HCT116 (cell line): ENCODE measurements around the gene DHRS11. TPM values are rescaled to one million over a fixed set of nuclear protein-coding genes. Genes with fewer than 3 reads are reported as not detected.

ENCODE experiments used
- ATAC-seq: fragments of 200-7000 bp; cut with Tn5 transposase; 2 replicates; pipeline ENCODE4 v1.9.1; 2020; ENCODE audit warnings: mild to moderate bottlenecking, moderate library complexity
- BruUV-seq: library from RNA; stranded (reverse); fragments of 400-500 nt; replicated peaks from 2 replicates; lab custom pipeline; 2021; lab: Mats Ljungman, UMichigan
- CTCF ChIA-PET: fragments of 300-600 bp; sonication (Branson Sonifier 250); formaldehyde crosslinking; loops from one replicate; lab custom pipeline; 2021; ENCODE audit warnings: antibody characterized with exemption; lab: Charles Lee
- POLR2A ChIA-PET: fragments of 300-600, 350-600 bp; sonication (Branson Sonifier 250); formaldehyde crosslinking; loops from one replicate; lab custom pipeline; 2021; ENCODE audit warnings: antibody characterized with exemption; lab: Charles Lee
- RAD21 ChIA-PET, 2 experiments: fragments of 300-600 bp; sonication (Branson Sonifier 250); formaldehyde crosslinking; loops; one replicate each; lab custom pipeline; 2023; ENCODE audit warnings: low total read pairs in 2 of 2; ENCODE audit not compliant: uncharacterized antibody in 2 of 2, unreplicated experiment in 2 of 2, low non-redundant PET in 1 of 2; lab: Charles Lee
- DNase-seq: peaks from one replicate; pipeline ENCODE4 v3.0.0-alpha.2; 2010; ENCODE audit warnings: low read depth, low spot score
- H2AFZ ChIP-seq: fragments of 200-600 bp; shearing (Covaris generic), sonication (generic); 2 replicates; pipeline ENCODE4 v1.6.1; 2017; ENCODE audit warnings: low read depth, mixed run types, mixed read lengths, antibody characterized with exemption, low read length; ENCODE audit not compliant: poor library complexity, severe bottlenecking
- H3K27ac ChIP-seq: 2 replicates; pipeline ENCODE4 v1.5.1; 2012; ENCODE audit warnings: low read depth, low read length
- H3K27me3 ChIP-seq: fragments of 200-600 bp; sonication (generic); 2 replicates; pipeline ENCODE4 v1.6.1; 2016; ENCODE audit warnings: mixed run types, low read length, mixed read lengths; ENCODE audit not compliant: insufficient read depth
- H3K36me3 ChIP-seq, 2 experiments: fragments of 200-500 bp in 1 of 2; fragments of 200-600 bp in 1 of 2; sonication (Bioruptor generic) in 1 of 2; sonication (generic) in 1 of 2; 2 replicates each; pipeline versions ENCODE4 v1.5.1 to v1.6.1; 2014 to 2016; ENCODE audit warnings: low read length in 2 of 2, inconsistent platforms in 1 of 2, mixed read lengths in 1 of 2, mixed run types in 1 of 2; ENCODE audit not compliant: insufficient read depth in 2 of 2, control insufficient read depth in 1 of 2
- H3K4me1 ChIP-seq, 2 experiments: fragments of 200-600 bp in 1 of 2; sonication (generic) in 1 of 2; 2 replicates each; pipeline versions ENCODE4 v1.5.1 to v1.6.1; 2012 to 2017; ENCODE audit warnings: low read length in 2 of 2, inconsistent platforms in 1 of 2, mild to moderate bottlenecking in 1 of 2, mixed read lengths in 1 of 2, mixed run types in 1 of 2, moderate library complexity in 1 of 2; ENCODE audit not compliant: insufficient read depth in 2 of 2, control insufficient read depth in 1 of 2
- H3K4me2 ChIP-seq: fragments of 200-600 bp; sonication (generic); 2 replicates; pipeline ENCODE4 v1.6.1; 2017; ENCODE audit warnings: mixed run types, low read length, mixed read lengths
- H3K4me3 ChIP-seq, 2 experiments: fragments of 200-600 bp in 1 of 2; sonication (generic) in 1 of 2; replicated peaks in 1 of 2; 2 replicates each; pipeline ENCODE4 v1.5.1; 2011 to 2016; ENCODE audit warnings: low read length in 2 of 2, control low read depth in 1 of 2, low read depth in 1 of 2, mild to moderate bottlenecking in 1 of 2, mixed read lengths in 1 of 2, mixed run types in 1 of 2
- H3K79me2 ChIP-seq: fragments of 200-600 bp; sonication (generic); 2 replicates; pipeline ENCODE4 v1.6.1; 2017; ENCODE audit warnings: mild to moderate bottlenecking, mixed run types, low read length, moderate library complexity, mixed read lengths; ENCODE audit not compliant: insufficient read depth
- H3K9ac ChIP-seq: fragments of 200-600 bp; sonication (generic); 2 replicates; pipeline ENCODE4 v1.6.1; 2016; ENCODE audit warnings: low read length, mixed read lengths
- H3K9me2 ChIP-seq: fragments of 200-600 bp; sonication (generic), shearing (Covaris generic); 2 replicates; pipeline ENCODE4 v1.6.1; 2017; ENCODE audit warnings: mixed run types, mild to moderate bottlenecking, moderate library complexity; ENCODE audit not compliant: insufficient read depth
- H3K9me3 ChIP-seq, 2 experiments: fragments of 200-500 bp in 1 of 2; fragments of 200-600 bp in 1 of 2; sonication (Bioruptor generic) in 1 of 2; sonication (generic) in 1 of 2; 2 replicates each; pipeline ENCODE4 v1.6.1; 2014 to 2017; ENCODE audit warnings: low read length in 2 of 2, mixed read lengths in 2 of 2, inconsistent platforms in 1 of 2, low read depth in 1 of 2, mild to moderate bottlenecking in 1 of 2, mixed run types in 1 of 2, moderate library complexity in 1 of 2; ENCODE audit not compliant: control insufficient read depth in 1 of 2, insufficient read depth in 1 of 2
- H4K20me1 ChIP-seq: fragments of 200-600 bp; sonication (generic), shearing (Covaris generic); 2 replicates; pipeline ENCODE4 v1.6.1; 2017; ENCODE audit warnings: mixed run types, mild to moderate bottlenecking, moderate library complexity; ENCODE audit not compliant: insufficient read depth
- CEBPB ChIP-seq: IDR thresholded peaks from 2 replicates; pipeline ENCODE4 v1.6.1; 2012; ENCODE audit warnings: low read depth
- EGR1 ChIP-seq: IDR thresholded peaks from 2 replicates; pipeline ENCODE4 v1.6.1; 2012; ENCODE audit warnings: low read depth
- ELF1 ChIP-seq: IDR thresholded peaks from 2 replicates; pipeline ENCODE4 v1.6.1; 2012; ENCODE audit warnings: low read depth, borderline replicate concordance
- EZH2 ChIP-seq: fragments of 200-600 bp; sonication (generic); IDR thresholded peaks from 2 replicates; pipeline ENCODE4 v1.6.1; 2017; ENCODE audit warnings: antibody characterized with exemption, mixed run types
- EZH2phosphoT487 ChIP-seq: fragments of 200-600 bp; IDR thresholded peaks from 2 replicates; pipeline ENCODE4 v1.6.1; 2018; ENCODE audit warnings: antibody characterized with exemption, borderline replicate concordance
- FOSL1 ChIP-seq: IDR thresholded peaks from 2 replicates; pipeline ENCODE4 v1.6.1; 2012; ENCODE audit warnings: low read depth
- MAX ChIP-seq: IDR thresholded peaks from 2 replicates; pipeline ENCODE4 v1.6.1; 2012
- POLR2AphosphoS5 ChIP-seq: IDR thresholded peaks from 2 replicates; pipeline ENCODE4 v1.6.1; 2011; ENCODE audit warnings: mild to moderate bottlenecking, low read depth, low read length, moderate library complexity
- RAD21 ChIP-seq: IDR thresholded peaks from 2 replicates; pipeline ENCODE4 v1.6.1; 2012; ENCODE audit warnings: low read depth, mild to moderate bottlenecking
- SIN3A ChIP-seq: IDR thresholded peaks from 2 replicates; pipeline ENCODE4 v1.6.1; 2012; ENCODE audit warnings: low read depth
- SRF ChIP-seq: IDR thresholded peaks from 2 replicates; pipeline ENCODE4 v1.6.1; 2012; ENCODE audit warnings: low read depth
- YY1 ChIP-seq: IDR thresholded peaks from 2 replicates; pipeline ENCODE4 v1.6.1; 2011; ENCODE audit warnings: low read length, low read depth, moderate library complexity, mild to moderate bottlenecking; ENCODE audit not compliant: insufficient replicate concordance; ENCODE audit errors: extremely low read depth
- ZBTB33 ChIP-seq: IDR thresholded peaks from 2 replicates; pipeline ENCODE4 v1.6.1; 2011; ENCODE audit warnings: mild to moderate bottlenecking, low read length, moderate library complexity; ENCODE audit not compliant: insufficient replicate concordance; ENCODE audit errors: extremely low read depth
- ZFX ChIP-seq: fragments of 450-650 bp; IDR thresholded peaks from 2 replicates; pipeline ENCODE4 v1.6.1; 2017
- ZNF274 ChIP-seq: fragments of 200-500 bp; sonication (Bioruptor generic); IDR thresholded peaks from 2 replicates; pipeline ENCODE4 v1.6.1; 2014; ENCODE audit warnings: mild to moderate bottlenecking, low read depth, low read length, inconsistent platforms
- intact Hi-C: fragments of 100-400 bp; cut with micrococcal nuclease; formaldehyde crosslinking; loops from 2 replicates; pipeline ENCODE4 v1.10.0; 2022
- total RNA-seq: library from RNA; stranded (reverse); gene quantifications from one replicate; pipeline ENCODE4 v1.2.1, GENCODE V29; 2021; ENCODE audit not compliant: unreplicated experiment

The DHRS11 gene
- total RNA-seq, 1 experiment from 2014 or later: 21.5 TPM

DNA sequence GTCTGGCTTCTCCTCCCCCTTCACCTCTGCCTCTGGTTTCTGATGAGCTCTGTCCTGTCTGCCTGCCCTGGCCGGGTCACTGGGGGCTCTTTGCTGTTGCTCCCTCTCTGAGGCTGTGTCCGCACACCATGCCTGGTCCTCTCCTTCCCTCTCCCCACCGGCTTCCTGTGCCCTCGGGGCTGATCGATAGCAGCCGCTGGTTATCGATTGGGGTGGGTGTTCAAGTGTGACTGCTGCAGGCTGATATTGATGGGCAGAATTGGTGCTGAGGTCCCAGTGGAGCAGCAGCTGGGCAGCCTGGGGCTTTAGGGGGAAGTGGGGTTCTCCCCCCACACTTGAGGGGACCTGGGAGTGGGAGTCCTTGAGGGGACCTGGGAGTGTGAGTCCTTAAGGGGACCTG is 26.1 kb downstream of the DHRS11 start:
- intact Hi-C loops: no loop called here

More for the DNA sequence above, 26.1 kb downstream of the DHRS11 start:
- Histone ChIP-seq H3K4me2 (no peak overlapping the region), H3K9me3 (no peaks in the 10 kb centered on the region), H3K9ac (no peak overlapping the region), H3K4me3 (no peak overlapping the region), H3K36me3 (no peaks in the 10 kb centered on the region), H2AFZ (no peak overlapping the region), H3K27me3 (no peaks in the 10 kb centered on the region), H3K79me2 (no peaks in the 10 kb centered on the region), H4K20me1 (no peaks in the 10 kb centered on the region)
- ATAC-seq (no peak), DNase-seq (no peak)
- CTCF ChIA-PET: no interaction called here
- TF ChIP-seq FOSL1 (no peak), ZFX (no peak), SIN3A (no peak), ZBTB33 (no peak), EZH2 (no peak), MAX (no peak), ZNF274 (no peak), YY1 (no peak), EZH2phosphoT487 (no peak), ELF1 (no peak), RAD21 (no peak), CEBPB (no peak), EGR1 (no peak), SRF (no peak), POLR2AphosphoS5 (no peak)
- TF ChIP-seq, all 23 proteins: peak for 0
- ChIA-PET POLR2A (no interaction called here), RAD21 (no interaction called here)
- no TSS peak for BruUV-seq
- Histone ChIP-seq H3K4me1 (no peaks in the 10 kb centered on the region), H3K9me2 (no peaks in the 10 kb centered on the region), H3K27ac (no peak overlapping the region)
